IMR-90 (cell line): ENCODE measurements around the gene HLA-DQA1. TPM values are rescaled to one million over a fixed set of nuclear protein-coding genes. Genes with fewer than 3 reads are reported as not detected.

Experiments used
- ATAC-seq: fragments of 200-7000 bp; cut with Tn5 transposase; 2 replicates; pipeline ENCODE4 v1.9.1; 2020; ENCODE audit warnings: low read depth, mild to moderate bottlenecking, moderate library complexity
- BruUV-seq: library from RNA; stranded (reverse); fragments of 400-500 nt; replicated peaks from 2 replicates; lab custom pipeline; 2021; lab: Mats Ljungman, UMichigan
- CTCF ChIA-PET: fragments of 300-600 bp; formaldehyde crosslinking; extraction: SDS; loops from one replicate; lab custom pipeline; 2021; ENCODE audit warnings: antibody characterized with exemption; lab: Yijun Ruan, JAX
- POLR2A ChIA-PET: fragments of 300-600 bp; sonication (Branson Sonifier 250); formaldehyde crosslinking; loops from one replicate; lab custom pipeline; 2022; ENCODE audit warnings: antibody characterized with exemption; ENCODE audit not compliant: unreplicated experiment; lab: Charles Lee
- DNase-seq: peaks from one replicate; pipeline ENCODE4 v3.0.0; 2013
- H2AFZ ChIP-seq: replicated peaks from 2 replicates; pipeline ENCODE3; 2013; ENCODE audit warnings: low read length, mild to moderate bottlenecking; ENCODE audit not compliant: poor library complexity
- H2AK5ac ChIP-seq: 2 replicates; pipeline ENCODE4 v1.6.1; 2013; ENCODE audit warnings: low read depth, low read length, inconsistent platforms
- H2AK9ac ChIP-seq: replicated peaks from 2 replicates; pipeline ENCODE3; 2013; ENCODE audit warnings: mild to moderate bottlenecking, low read depth, low read length, moderate library complexity; ENCODE audit not compliant: poor library complexity
- H2BK120ac ChIP-seq: 2 replicates; pipeline ENCODE4 v1.6.1; 2013; ENCODE audit warnings: low read depth, low read length, inconsistent platforms
- H2BK15ac ChIP-seq: 3 replicates; pipeline ENCODE4 v1.6.1; 2013; ENCODE audit warnings: low read depth, low read length, inconsistent platforms
- H2BK20ac ChIP-seq: 2 replicates; pipeline ENCODE4 v1.6.1; 2013; ENCODE audit warnings: low read depth, mild to moderate bottlenecking, inconsistent platforms, low read length, moderate library complexity
- H2BK5ac ChIP-seq: 2 replicates; pipeline ENCODE4 v1.6.1; 2013; ENCODE audit warnings: mild to moderate bottlenecking, low read depth, low read length, inconsistent platforms; ENCODE audit not compliant: poor library complexity, severe bottlenecking
- H3K14ac ChIP-seq: replicated peaks from 2 replicates; pipeline ENCODE4 v1.6.1; 2013; ENCODE audit warnings: low read depth, low read length, inconsistent platforms
- H3K18ac ChIP-seq: 2 replicates; pipeline ENCODE4 v1.6.1; 2013; ENCODE audit warnings: low read depth, low read length, control low read depth
- H3K23ac ChIP-seq: 2 replicates; pipeline ENCODE4 v1.6.1; 2013; ENCODE audit warnings: low read depth, low read length, inconsistent platforms
- H3K27ac ChIP-seq: 2 replicates; pipeline ENCODE4 v1.5.1; 2013; ENCODE audit warnings: mild to moderate bottlenecking, control low read depth, low read length; ENCODE audit not compliant: insufficient read depth
- H3K27me3 ChIP-seq: 2 replicates; pipeline ENCODE4 v1.6.1; 2013; ENCODE audit warnings: low read length; ENCODE audit not compliant: control insufficient read depth, insufficient read depth
- H3K36me3 ChIP-seq: 2 replicates; pipeline ENCODE4 v1.6.1; 2013; ENCODE audit warnings: low read length, mixed read lengths; ENCODE audit not compliant: control insufficient read depth, insufficient read depth
- H3K4ac ChIP-seq: 2 replicates; pipeline ENCODE4 v1.6.1; 2013; ENCODE audit warnings: low read depth, low read length, inconsistent platforms
- H3K4me1 ChIP-seq: 2 replicates; pipeline ENCODE4 v1.6.1; 2013; ENCODE audit warnings: low read length, mixed read lengths; ENCODE audit not compliant: control insufficient read depth, insufficient read depth
- H3K4me2 ChIP-seq: 2 replicates; pipeline ENCODE4 v1.6.1; 2013; ENCODE audit warnings: low read depth, mild to moderate bottlenecking, control low read depth, low read length, moderate library complexity
- H3K4me3 ChIP-seq: 2 replicates; pipeline ENCODE4 v1.5.1; 2013; ENCODE audit warnings: low read depth, mild to moderate bottlenecking, control low read depth, low read length, moderate library complexity; ENCODE audit not compliant: insufficient read depth
- H3K56ac ChIP-seq: 2 replicates; pipeline ENCODE4 v1.6.1; 2013; ENCODE audit warnings: low read length, inconsistent platforms; ENCODE audit not compliant: insufficient read depth; ENCODE audit errors: extremely low read depth
- H3K79me1 ChIP-seq, 2 experiments: 2 replicates each; pipeline ENCODE4 v1.6.1; 2013; ENCODE audit warnings: low read length in 2 of 2, inconsistent platforms in 1 of 2, low read depth in 1 of 2
- H3K9ac ChIP-seq: 2 replicates; pipeline ENCODE4 v1.6.1; 2013; ENCODE audit warnings: low read depth, low read length, control low read depth
- H3K9me1 ChIP-seq: 2 replicates; pipeline ENCODE4 v1.6.1; 2013; ENCODE audit warnings: low read length, inconsistent platforms; ENCODE audit not compliant: insufficient read depth
- H3K9me3 ChIP-seq: 2 replicates; pipeline ENCODE4 v1.6.1; 2013; ENCODE audit warnings: low read length; ENCODE audit not compliant: control insufficient read depth, insufficient read depth
- H4K20me1 ChIP-seq: 2 replicates; pipeline ENCODE4 v1.6.1; 2013; ENCODE audit warnings: low read length, inconsistent platforms; ENCODE audit not compliant: insufficient read depth
- H4K5ac ChIP-seq: 2 replicates; pipeline ENCODE4 v1.6.1; 2013; ENCODE audit warnings: mild to moderate bottlenecking, low read depth, low read length, control low read depth
- H4K8ac ChIP-seq, 2 experiments: 2 replicates each; pipeline ENCODE4 v1.6.1; 2013; ENCODE audit warnings: low read depth in 2 of 2, low read length in 2 of 2, control low read depth in 1 of 2, inconsistent platforms in 1 of 2
- H4K91ac ChIP-seq: 2 replicates; pipeline ENCODE4 v1.6.1; 2013; ENCODE audit warnings: low read depth, low read length, inconsistent platforms; ENCODE audit not compliant: insufficient read depth
- CEBPB ChIP-seq: IDR thresholded peaks from 2 replicates; pipeline ENCODE4 v1.6.1; 2012; ENCODE audit warnings: low read depth, low read length, improper control_type of control experiment
- CHD1 ChIP-seq: IDR thresholded peaks from 2 replicates; pipeline ENCODE4 v1.6.1; 2012; ENCODE audit warnings: low read depth, low read length, improper control_type of control experiment
- FOS ChIP-seq: fragments of 150-350 bp; IDR thresholded peaks from 2 replicates; pipeline ENCODE4 v1.6.1; 2016; ENCODE audit warnings: low read depth, low read length
- MAFK ChIP-seq: IDR thresholded peaks from 2 replicates; pipeline ENCODE4 v1.6.1; 2012; ENCODE audit warnings: low read depth, low read length, improper control_type of control experiment
- MAZ ChIP-seq: IDR thresholded peaks from 2 replicates; pipeline ENCODE4 v1.6.1; 2012; ENCODE audit warnings: low read depth, mild to moderate bottlenecking, low read length, improper control_type of control experiment, moderate library complexity, borderline replicate concordance
- MXI1 ChIP-seq: IDR thresholded peaks from 2 replicates; pipeline ENCODE4 v1.6.1; 2012; ENCODE audit warnings: low read depth, mild to moderate bottlenecking, low read length, moderate library complexity, borderline replicate concordance
- NFE2L2 ChIP-seq: fragments of 150-350 bp; IDR thresholded peaks from 2 replicates; pipeline ENCODE4 v1.6.1; 2016; ENCODE audit warnings: low read depth, mild to moderate bottlenecking, low read length
- POLR2A ChIP-seq: IDR thresholded peaks from 2 replicates; pipeline ENCODE4 v1.6.1; 2012; ENCODE audit warnings: mild to moderate bottlenecking, low read depth, low read length
- RAD21 ChIP-seq: IDR thresholded peaks from 2 replicates; pipeline ENCODE4 v1.6.1; 2012; ENCODE audit warnings: low read length, improper control_type of control experiment
- RCOR1 ChIP-seq: IDR thresholded peaks from 2 replicates; pipeline ENCODE4 v1.6.1; 2012; ENCODE audit warnings: mild to moderate bottlenecking, low read length, improper control_type of control experiment; ENCODE audit not compliant: insufficient replicate concordance
- SMC3 ChIP-seq: fragments of 150-350 bp; IDR thresholded peaks from 2 replicates; pipeline ENCODE4 v1.6.1; 2016; ENCODE audit warnings: low read depth, mild to moderate bottlenecking, antibody characterized with exemption, low read length, moderate library complexity
- WGBS, 2 experiments: methylation state at CpG; one replicate each; pipeline versions ENCODE4 v1.1.5 to v1.1.7; 2013; ENCODE audit warnings: missing lambda C conversion rate in 2 of 2; ENCODE audit not compliant: insufficient read length in 1 of 2; ENCODE audit errors: extremely low coverage in 2 of 2; 5-methylcytosine and 5-hydroxymethylcytosine counted together
- dilution Hi-C: fragments of 300-500 bp; cut with HindIII; formaldehyde crosslinking; loops from one replicate; pipeline ENCODE4 v1.14.3; 2018; ENCODE audit warnings: low sequenced_read_pairs; ENCODE audit not compliant: unreplicated experiment
- in situ Hi-C: fragments of 300-500 bp; cut with MboI; formaldehyde crosslinking; loops from 3 replicates; pipeline ENCODE4 v1.14.3; 2019; ENCODE audit warnings: low sequenced_read_pairs, inconsistent platforms, mixed read lengths
- intact Hi-C: fragments of 100-400 bp; cut with micrococcal nuclease; formaldehyde crosslinking; loops from 2 replicates; pipeline ENCODE4 v1.10.0; 2022
- polyA plus RNA-seq, 3 experiments: library from polyadenylated mRNA; depleted of rRNA; stranded (reverse); fragments of >200 nt; gene quantifications; 2 replicates each; pipeline ENCODE4 v1.2.3, GENCODE V29; 2012; ENCODE audit warnings: low replicate concordance in 1 of 3
- total RNA-seq: library from RNA; depleted of rRNA; stranded (reverse); fragments of >200 nt; gene quantifications from 2 replicates; pipeline ENCODE4 v1.2.3, GENCODE V29; 2012
- TF ChIP-seq, protein P1 (sequence below): conservative IDR thresholded peaks from 2 replicates; pipeline ENCODE4 v1.5.1; 2012; ENCODE audit warnings: mild to moderate bottlenecking, low read depth, low read length, improper control_type of control experiment
- TF ChIP-seq, protein P2 (sequence below): fragments of 150-350 bp; IDR thresholded peaks from 2 replicates; pipeline ENCODE4 v1.6.1; 2016; ENCODE audit warnings: low read depth, mild to moderate bottlenecking, low read length, moderate library complexity, borderline replicate concordance
- TF ChIP-seq, protein P3 (sequence below): fragments of 150-350 bp; IDR thresholded peaks from 2 replicates; pipeline ENCODE4 v1.6.1; 2017; ENCODE audit warnings: mild to moderate bottlenecking, antibody characterized with exemption, low read length, low read depth

HLA-DQA1 gene
- total and polyA plus RNA-seq, 2 of the 4 experiments (the other 2 are of a cell fraction), result not detected

DNA sequence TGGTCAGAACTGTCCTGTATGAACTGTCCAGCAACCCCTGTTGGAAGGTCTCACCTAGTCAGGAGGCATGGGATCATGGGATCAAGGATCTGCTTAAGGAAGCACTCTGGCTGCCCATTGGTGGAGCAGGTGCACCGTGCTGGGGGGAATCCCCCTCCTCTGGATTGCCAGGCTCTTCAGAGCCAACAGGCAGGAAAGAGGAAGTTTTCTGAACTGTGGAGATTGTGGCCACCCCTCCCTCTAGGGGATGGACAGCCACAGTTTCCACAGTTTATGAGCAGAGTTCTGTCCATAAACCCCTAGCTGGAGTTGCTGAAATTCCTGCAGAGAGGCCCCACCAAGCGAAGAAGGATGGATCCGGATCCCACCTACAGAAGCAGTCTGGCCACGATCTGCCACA lies 42.3 kb downstream of the HLA-DQA1 start:
- TF ChIP-seq NFE2L2 (no peak), FOS (no peak), MAFK (no peak), POLR2A (no peak), CEBPB (no peak), RAD21 (no peak), CHD1 (no peak), SMC3 (no peak), MAZ (no peak), MXI1 (no peak), RCOR1 (no peak)
- TF ChIP-seq, protein P1, sequence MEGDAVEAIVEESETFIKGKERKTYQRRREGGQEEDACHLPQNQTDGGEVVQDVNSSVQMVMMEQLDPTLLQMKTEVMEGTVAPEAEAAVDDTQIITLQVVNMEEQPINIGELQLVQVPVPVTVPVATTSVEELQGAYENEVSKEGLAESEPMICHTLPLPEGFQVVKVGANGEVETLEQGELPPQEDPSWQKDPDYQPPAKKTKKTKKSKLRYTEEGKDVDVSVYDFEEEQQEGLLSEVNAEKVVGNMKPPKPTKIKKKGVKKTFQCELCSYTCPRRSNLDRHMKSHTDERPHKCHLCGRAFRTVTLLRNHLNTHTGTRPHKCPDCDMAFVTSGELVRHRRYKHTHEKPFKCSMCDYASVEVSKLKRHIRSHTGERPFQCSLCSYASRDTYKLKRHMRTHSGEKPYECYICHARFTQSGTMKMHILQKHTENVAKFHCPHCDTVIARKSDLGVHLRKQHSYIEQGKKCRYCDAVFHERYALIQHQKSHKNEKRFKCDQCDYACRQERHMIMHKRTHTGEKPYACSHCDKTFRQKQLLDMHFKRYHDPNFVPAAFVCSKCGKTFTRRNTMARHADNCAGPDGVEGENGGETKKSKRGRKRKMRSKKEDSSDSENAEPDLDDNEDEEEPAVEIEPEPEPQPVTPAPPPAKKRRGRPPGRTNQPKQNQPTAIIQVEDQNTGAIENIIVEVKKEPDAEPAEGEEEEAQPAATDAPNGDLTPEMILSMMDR, result no peak
- TF ChIP-seq, protein P2, sequence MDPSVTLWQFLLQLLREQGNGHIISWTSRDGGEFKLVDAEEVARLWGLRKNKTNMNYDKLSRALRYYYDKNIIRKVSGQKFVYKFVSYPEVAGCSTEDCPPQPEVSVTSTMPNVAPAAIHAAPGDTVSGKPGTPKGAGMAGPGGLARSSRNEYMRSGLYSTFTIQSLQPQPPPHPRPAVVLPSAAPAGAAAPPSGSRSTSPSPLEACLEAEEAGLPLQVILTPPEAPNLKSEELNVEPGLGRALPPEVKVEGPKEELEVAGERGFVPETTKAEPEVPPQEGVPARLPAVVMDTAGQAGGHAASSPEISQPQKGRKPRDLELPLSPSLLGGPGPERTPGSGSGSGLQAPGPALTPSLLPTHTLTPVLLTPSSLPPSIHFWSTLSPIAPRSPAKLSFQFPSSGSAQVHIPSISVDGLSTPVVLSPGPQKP, result no peak
- TF ChIP-seq, protein P3, sequence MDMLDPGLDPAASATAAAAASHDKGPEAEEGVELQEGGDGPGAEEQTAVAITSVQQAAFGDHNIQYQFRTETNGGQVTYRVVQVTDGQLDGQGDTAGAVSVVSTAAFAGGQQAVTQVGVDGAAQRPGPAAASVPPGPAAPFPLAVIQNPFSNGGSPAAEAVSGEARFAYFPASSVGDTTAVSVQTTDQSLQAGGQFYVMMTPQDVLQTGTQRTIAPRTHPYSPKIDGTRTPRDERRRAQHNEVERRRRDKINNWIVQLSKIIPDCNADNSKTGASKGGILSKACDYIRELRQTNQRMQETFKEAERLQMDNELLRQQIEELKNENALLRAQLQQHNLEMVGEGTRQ, result no peak
- no peak overlapping the region for H4K8ac ChIP-seq
- no peak overlapping the region for H2AFZ ChIP-seq
- H4K91ac ChIP-seq, result no peak overlapping the region
- no peak overlapping the region for H3K56ac ChIP-seq
- ChIA-PET POLR2A (no interaction called here), CTCF (no interaction called here)
- BruUV-seq, result no TSS peak
- no CpG with 5 or more reads among the region's 4 CpGs for WGBS, 2 experiments
- H3K4me1 ChIP-seq, result no peaks in the 10 kb centered on the region
- H2BK120ac ChIP-seq, result no peak overlapping the region
- no peaks in the 10 kb centered on the region for H4K20me1 ChIP-seq
- H3K18ac ChIP-seq, result no peak overlapping the region
- intact Hi-C loops, result no loop called here
- no peak overlapping the region for H3K23ac ChIP-seq
- ATAC-seq, result no peak
- no peak overlapping the region for H3K27ac ChIP-seq
- no peak overlapping the region for H2AK9ac ChIP-seq
- no peak overlapping the region for H3K4me2 ChIP-seq
- in situ Hi-C loops, result no loop called here
- H3K36me3 ChIP-seq, result no peaks in the 10 kb centered on the region
- H2BK15ac ChIP-seq, result no peak overlapping the region
- no peak overlapping the region for H3K4me3 ChIP-seq
- H3K4ac ChIP-seq, result no peak overlapping the region
- no peaks in the 10 kb centered on the region for H3K9me3 ChIP-seq
- DNase-seq, result no peak
- H2BK20ac ChIP-seq, result no peak overlapping the region
- no peak overlapping the region for H2BK5ac ChIP-seq
- no peaks in the 10 kb centered on the region for H3K27me3 ChIP-seq
- H3K79me1 ChIP-seq, result no peaks in the 10 kb centered on the region
- H3K9ac ChIP-seq, result no peak overlapping the region
- no peak overlapping the region for H3K14ac ChIP-seq
- no peak overlapping the region for H4K5ac ChIP-seq
- no peaks in the 10 kb centered on the region for H3K9me1 ChIP-seq
- no peak overlapping the region for H2AK5ac ChIP-seq
- dilution Hi-C loops, result no loop called here
